Stimulated activated CD8-positive, alpha-beta memory T cell treated with anti-CD3 and anti-CD28 coated beads, Interleukin-15, amount 100 ng/mL, for 1 hour (primary cell): ENCODE data around the gene ANKEF1.

ENCODE experiments used
- DNase-seq: peaks from one replicate; pipeline ENCODE4 v3.0.0-alpha.2; 2020; ENCODE audit warnings: low read depth

ANKEF1 gene

GRCh38 chr20:10089871-10090587 lies 55.2 kb downstream of the ANKEF1 start:
- no peak for DNase-seq

- no peak for DNase-seq
Measured at GRCh38 chr20:10090588-10091166, 55.9 kb downstream of the ANKEF1 start.

GRCh38 chr20:10093087-10093591 lies 58.4 kb downstream of the ANKEF1 start:
- DNase-seq, result no peak

- DNase-seq, result no peak
Measured at GRCh38 chr20:10094566-10095173, 59.9 kb downstream of the ANKEF1 start.

GRCh38 chr20:10096790-10097189 lies 62.0 kb downstream of the ANKEF1 start:
- DNase-seq, result no peak

GRCh38 chr20:10105046-10105445 lies 70.3 kb downstream of the ANKEF1 start:
- no peak for DNase-seq
